Lung (tissue), 12 donors: Measurements from ENCODE around the gene ATP6V0B. TPM values are rescaled to one million over a fixed set of nuclear protein-coding genes. Genes with fewer than 3 reads are reported as not detected.

ENCODE experiments used
- ATAC-seq: fragments of 200-7000 bp; cut with Tn5 transposase; one replicate; pipeline ENCODE4 v1.9.1; 2020; ENCODE audit warnings: moderate number of reproducible peaks; ENCODE audit not compliant: insufficient read depth, low FRiP score
- DNase-seq, 3 donors: peaks; one replicate each; pipeline ENCODE4 v3.0.0-alpha.2; 2013 to 2017
- H3K27ac ChIP-seq, 2 donors: one replicate each; pipeline ENCODE4 v1.5.1; 2013; ENCODE audit warnings: mild to moderate bottlenecking in 2 of 2, moderate library complexity in 2 of 2, control low read depth in 1 of 2, inconsistent platforms in 1 of 2, low read depth in 1 of 2, low read length in 1 of 2
- H3K27me3 ChIP-seq, 3 donors: one replicate each; pipeline ENCODE4 v1.5.1; 2013; ENCODE audit warnings: low read length in 2 of 3; ENCODE audit not compliant: control insufficient read depth in 3 of 3, insufficient read depth in 3 of 3
- H3K36me3 ChIP-seq, 4 donors: one replicate each; pipeline ENCODE4 v1.5.1; 2013; ENCODE audit warnings: low read length in 4 of 4, mild to moderate bottlenecking in 1 of 4, moderate library complexity in 1 of 4; ENCODE audit not compliant: control insufficient read depth in 4 of 4, insufficient read depth in 4 of 4
- H3K4me1 ChIP-seq, 5 donors: one replicate each; pipeline ENCODE4 v1.5.1; 2013; ENCODE audit warnings: low read length in 5 of 5, mild to moderate bottlenecking in 2 of 5, moderate library complexity in 1 of 5; ENCODE audit not compliant: control insufficient read depth in 5 of 5, insufficient read depth in 5 of 5
- H3K4me3 ChIP-seq: one replicate; pipeline ENCODE4 v1.5.1; 2013; ENCODE audit warnings: mild to moderate bottlenecking, control low read depth, moderate library complexity
- H3K9ac ChIP-seq, 2 donors: one replicate each; pipeline ENCODE4 v1.5.1; 2013; ENCODE audit warnings: low read length in 2 of 2, control low read depth in 1 of 2; ENCODE audit not compliant: insufficient read depth in 1 of 2
- H3K9me3 ChIP-seq, 4 donors: one replicate each; pipeline ENCODE4 v1.5.1; 2013; ENCODE audit warnings: low read length in 3 of 4, mild to moderate bottlenecking in 1 of 4, moderate library complexity in 1 of 4; ENCODE audit not compliant: control insufficient read depth in 4 of 4, insufficient read depth in 3 of 4
- WGBS, 2 donors: extraction: QIAGEN DNeasy Blood & Tissue Kit; methylation state at CpG; one replicate each; pipeline ENCODE4 v1.1.7; 2013; 5-methylcytosine and 5-hydroxymethylcytosine counted together
- polyA plus RNA-seq, 2 donors: library from polyadenylated mRNA; stranded (reverse); fragments of 200-250 nt; gene quantifications; one replicate each; pipeline ENCODE4 v1.2.1, GENCODE V29; 2013
- total RNA-seq, 2 donors: library from RNA; depleted of rRNA in 1 of 2; stranded (reverse); fragments of >200 nt in 1 of 2; gene quantifications; one replicate each; pipeline ENCODE4 v1.2.1, GENCODE V29; 2014 to 2021
- TF ChIP-seq, protein P1 (sequence below): IDR thresholded peaks from 2 replicates; pipeline ENCODE4 v1.5.1; 2012; ENCODE audit warnings: mild to moderate bottlenecking; ENCODE audit errors: control extremely low read depth, extremely low read depth
- donor health status: control.
- donor health status: control.
- donor health status: Bipolar disorder and iron deficiency.
- donor health status: healthy.
- donor health status: DM: yes; HTN: yes; CAD: no.

Gene ATP6V0B
- total and polyA plus RNA-seq, 4 donors = 71.2 to 484 (median 283) TPM

DNA sequence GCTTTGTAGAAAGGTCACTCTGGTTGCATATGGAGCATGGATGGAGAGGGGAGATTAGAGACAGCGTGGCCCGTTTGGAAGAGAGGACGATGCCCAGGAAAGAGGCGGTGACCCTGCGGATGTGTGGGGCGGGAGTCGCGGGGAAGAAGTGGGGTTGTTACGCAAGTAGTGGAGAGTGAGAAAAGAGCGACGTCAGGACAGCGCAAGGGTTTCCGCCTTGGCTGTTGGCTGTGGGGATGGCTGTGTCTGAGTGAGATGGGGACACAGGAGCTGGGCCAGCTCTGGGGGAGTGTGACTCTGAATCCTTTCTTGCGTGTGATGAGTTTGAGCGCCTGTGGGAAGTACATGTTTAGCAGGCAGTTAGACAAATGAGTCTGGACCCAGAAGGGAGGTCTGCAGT is 8.0 kb downstream of the ATP6V0B start:
- DNase-seq (no peak), ATAC-seq (no peak)
- no peak overlapping the region for H3K4me3 ChIP-seq
- no peaks in the 10 kb centered on the region for H3K27me3 ChIP-seq
- H3K27ac ChIP-seq = no peak overlapping the region
- TF ChIP-seq, protein P1, sequence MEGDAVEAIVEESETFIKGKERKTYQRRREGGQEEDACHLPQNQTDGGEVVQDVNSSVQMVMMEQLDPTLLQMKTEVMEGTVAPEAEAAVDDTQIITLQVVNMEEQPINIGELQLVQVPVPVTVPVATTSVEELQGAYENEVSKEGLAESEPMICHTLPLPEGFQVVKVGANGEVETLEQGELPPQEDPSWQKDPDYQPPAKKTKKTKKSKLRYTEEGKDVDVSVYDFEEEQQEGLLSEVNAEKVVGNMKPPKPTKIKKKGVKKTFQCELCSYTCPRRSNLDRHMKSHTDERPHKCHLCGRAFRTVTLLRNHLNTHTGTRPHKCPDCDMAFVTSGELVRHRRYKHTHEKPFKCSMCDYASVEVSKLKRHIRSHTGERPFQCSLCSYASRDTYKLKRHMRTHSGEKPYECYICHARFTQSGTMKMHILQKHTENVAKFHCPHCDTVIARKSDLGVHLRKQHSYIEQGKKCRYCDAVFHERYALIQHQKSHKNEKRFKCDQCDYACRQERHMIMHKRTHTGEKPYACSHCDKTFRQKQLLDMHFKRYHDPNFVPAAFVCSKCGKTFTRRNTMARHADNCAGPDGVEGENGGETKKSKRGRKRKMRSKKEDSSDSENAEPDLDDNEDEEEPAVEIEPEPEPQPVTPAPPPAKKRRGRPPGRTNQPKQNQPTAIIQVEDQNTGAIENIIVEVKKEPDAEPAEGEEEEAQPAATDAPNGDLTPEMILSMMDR = no peak
- peaks cover 2 to 9% (median 5%) of the 10 kb centered on the region in 4 donors for H3K36me3 ChIP-seq
- no peak overlapping the region for H3K9ac ChIP-seq
- H3K4me1 ChIP-seq = peaks cover 0 to 18% (median 6%) of the 10 kb centered on the region in 5 donors
- WGBS, 2 donors = 41 to 76% methylated on average over 15 of the region's 15 CpGs
- H3K9me3 ChIP-seq = no peaks in the 10 kb centered on the region

- Histone ChIP-seq H3K27me3 (no peaks in the 10 kb centered on the region), H3K36me3 (peaks cover 2 to 6% (median 5%) of the 10 kb centered on the region in 4 donors), H3K9ac (no peak overlapping the region), H3K4me3 (no peak overlapping the region), H3K27ac (no peak overlapping the region), H3K9me3 (no peaks in the 10 kb centered on the region), H3K4me1 (peaks cover 0 to 15% (median 4%) of the 10 kb centered on the region in 5 donors)
- TF ChIP-seq, protein P1 = no peak
- ATAC-seq (no peak), DNase-seq (no peak)
- WGBS, 2 donors = 88% methylated on average over 12 of the region's 12 CpGs
Measured at GRCh38 chr1:43983253-43983899, 8.6 kb downstream of the ATP6V0B start.

DNA sequence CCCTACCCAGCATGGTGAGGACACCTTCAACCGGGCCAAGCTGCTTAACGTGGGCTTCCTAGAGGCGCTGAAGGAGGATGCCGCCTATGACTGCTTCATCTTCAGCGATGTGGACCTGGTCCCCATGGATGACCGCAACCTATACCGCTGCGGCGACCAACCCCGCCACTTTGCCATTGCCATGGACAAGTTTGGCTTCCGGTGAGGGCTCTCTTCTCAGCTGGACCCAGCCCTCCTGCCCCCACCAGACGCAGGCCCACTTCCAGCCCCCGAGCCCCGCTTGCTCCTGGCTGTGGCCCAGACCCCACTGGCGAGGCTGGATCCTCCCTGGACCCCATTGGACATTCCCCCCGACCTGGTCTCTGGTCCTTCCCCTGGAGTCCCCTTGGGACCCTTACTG is 10.1 kb downstream of the ATP6V0B start:
- Histone ChIP-seq H3K27me3 (no peaks in the 10 kb centered on the region), H3K4me3 (no peak overlapping the region), H3K9me3 (no peaks in the 10 kb centered on the region), H3K27ac (no peak overlapping the region), H3K36me3 (peaks cover 2 to 6% (median 5%) of the 10 kb centered on the region in 4 donors), H3K9ac (no peak overlapping the region), H3K4me1 (peaks cover 0 to 13% (median 2%) of the 10 kb centered on the region in 5 donors)
- TF ChIP-seq, protein P1 = no peak
- ATAC-seq (no peak), DNase-seq (no peak)
- WGBS, 2 donors = 96 to 97% methylated on average over 16 of the region's 16 CpGs
